Esophagus squamous epithelium (tissue), 4 donors: ENCODE results near the gene LRRC49.

ENCODE experiments used
- POLR2A ChIP-seq, 4 donors: fragments of 450-650 bp; IDR thresholded peaks; one replicate each; pipeline ENCODE4 v1.6.1; 2017; ENCODE audit warnings: antibody characterized with exemption in 4 of 4, mild to moderate bottlenecking in 4 of 4, moderate library complexity in 3 of 4
- TF ChIP-seq, protein P1 (sequence below), 6 experiments: fragments of 450-650 bp in 4 of 6; fragments of 200-600 bp in 2 of 6; sonication (generic) in 2 of 6; IDR thresholded peaks; one replicate each; pipeline ENCODE4 v1.5.1; 2016 to 2019; ENCODE audit warnings: antibody characterized with exemption in 6 of 6, mild to moderate bottlenecking in 4 of 6, moderate library complexity in 4 of 6

DNA sequence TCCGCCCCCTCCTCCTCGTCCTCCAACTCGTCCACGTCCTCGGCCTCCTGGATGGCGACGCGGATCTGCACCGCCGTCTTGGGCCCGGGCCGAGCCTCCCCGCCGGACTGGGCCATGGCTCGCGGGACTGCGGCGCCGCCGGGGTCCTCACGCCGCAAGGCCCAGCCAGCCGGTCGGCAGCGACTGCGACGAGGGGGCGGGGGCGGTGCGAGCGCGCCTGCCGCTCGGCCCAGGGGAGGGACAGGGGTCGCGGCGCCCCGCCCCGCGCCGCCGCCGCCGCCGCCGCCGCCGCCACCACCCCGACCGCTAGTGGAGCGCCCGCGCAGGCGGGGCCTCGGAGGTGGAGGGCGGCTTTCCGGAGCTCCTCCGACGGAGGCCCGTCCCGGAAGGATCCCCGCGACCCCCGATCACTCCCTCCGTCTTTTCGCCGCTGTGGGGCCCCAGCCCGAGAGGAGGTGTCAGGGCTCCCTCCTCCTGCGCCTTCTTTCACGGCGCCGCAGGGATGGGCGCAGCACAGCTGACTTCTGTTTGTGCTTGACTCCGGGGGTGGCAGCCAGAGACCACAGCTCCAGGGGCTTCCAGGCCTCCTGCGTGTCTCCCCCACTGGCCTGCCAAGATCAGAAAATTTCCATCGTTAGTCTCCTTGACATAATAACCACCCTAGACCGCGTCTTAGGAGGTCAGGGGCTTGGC lies 38.5 kb upstream of the LRRC49 start, which contains the start of gene LARP6:
- TF ChIP-seq, protein P1, sequence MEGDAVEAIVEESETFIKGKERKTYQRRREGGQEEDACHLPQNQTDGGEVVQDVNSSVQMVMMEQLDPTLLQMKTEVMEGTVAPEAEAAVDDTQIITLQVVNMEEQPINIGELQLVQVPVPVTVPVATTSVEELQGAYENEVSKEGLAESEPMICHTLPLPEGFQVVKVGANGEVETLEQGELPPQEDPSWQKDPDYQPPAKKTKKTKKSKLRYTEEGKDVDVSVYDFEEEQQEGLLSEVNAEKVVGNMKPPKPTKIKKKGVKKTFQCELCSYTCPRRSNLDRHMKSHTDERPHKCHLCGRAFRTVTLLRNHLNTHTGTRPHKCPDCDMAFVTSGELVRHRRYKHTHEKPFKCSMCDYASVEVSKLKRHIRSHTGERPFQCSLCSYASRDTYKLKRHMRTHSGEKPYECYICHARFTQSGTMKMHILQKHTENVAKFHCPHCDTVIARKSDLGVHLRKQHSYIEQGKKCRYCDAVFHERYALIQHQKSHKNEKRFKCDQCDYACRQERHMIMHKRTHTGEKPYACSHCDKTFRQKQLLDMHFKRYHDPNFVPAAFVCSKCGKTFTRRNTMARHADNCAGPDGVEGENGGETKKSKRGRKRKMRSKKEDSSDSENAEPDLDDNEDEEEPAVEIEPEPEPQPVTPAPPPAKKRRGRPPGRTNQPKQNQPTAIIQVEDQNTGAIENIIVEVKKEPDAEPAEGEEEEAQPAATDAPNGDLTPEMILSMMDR (IDR thresholded peaks at IDR 0.05) = no peak
- TF ChIP-seq POLR2A (IDR thresholded peaks at IDR 0.05) = peak in 2 of 4 donors; percentile 61 to 73
